ENCODE results near the gene BNC2.

DNA sequence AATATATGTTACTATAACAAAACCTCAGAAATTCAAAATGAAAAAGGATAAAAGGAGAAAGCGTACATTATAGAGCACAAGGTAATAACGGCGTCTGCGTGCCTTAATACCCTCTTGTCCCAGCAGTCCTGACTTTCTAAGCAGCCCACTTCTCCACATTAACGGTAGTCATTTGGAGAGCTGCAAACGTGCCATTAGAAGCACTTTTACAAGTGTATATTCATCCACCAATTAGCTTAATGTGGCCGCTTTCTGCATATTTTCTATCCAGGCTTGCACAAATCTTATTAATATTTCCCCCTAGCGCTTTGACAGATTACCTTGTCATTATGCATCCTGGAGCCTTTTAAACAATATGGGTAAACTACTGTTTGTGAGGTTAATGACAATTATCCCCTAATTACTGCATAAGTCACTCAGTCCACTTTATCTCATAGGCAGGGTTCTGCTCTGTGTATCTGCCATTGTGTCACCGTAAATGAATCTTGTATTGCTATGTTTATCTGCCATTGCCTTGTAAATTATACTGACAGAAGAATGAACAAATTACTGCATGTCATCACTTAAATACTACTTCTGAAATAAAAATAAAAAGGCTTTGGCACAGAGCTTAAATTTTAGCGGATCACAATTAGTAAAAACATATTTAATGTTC, 421.3 kb downstream of the BNC2 start:
- TF ChIP-seq POLR2A (IDR thresholded peaks at IDR 0.05; ENCODE audit: low read length) = no peak
- no peak for TF ChIP-seq GATA1 (IDR thresholded peaks at IDR 0.05; ENCODE audit: low read depth, low read length)
